ENCODE data around the gene NTM.

Gene NTM

DNA sequence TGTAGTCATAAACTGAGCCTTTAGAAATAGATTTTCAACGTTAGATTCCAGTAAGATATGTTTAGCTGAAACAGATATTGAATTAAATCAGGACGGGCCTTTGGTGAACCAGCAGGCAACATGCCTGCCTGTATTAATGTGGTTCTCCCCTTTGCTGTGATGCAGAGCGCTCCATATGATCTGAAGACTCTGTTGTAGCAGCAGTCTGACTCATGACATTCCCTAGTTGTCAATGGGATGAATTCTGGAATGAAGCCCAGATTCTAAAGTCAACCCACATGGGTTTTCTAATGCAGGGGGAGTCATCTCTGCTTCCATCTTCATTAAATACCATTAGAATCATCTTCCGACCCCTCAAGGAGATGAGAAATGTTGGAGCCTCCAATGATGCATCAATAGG lies 864.5 kb downstream of the NTM start:
- no peak overlapping the region for H2BK120ac ChIP-seq (ENCODE audit: low read depth, low read length)
- DNase-seq (ENCODE audit: low spot score): no peak
- H3K23ac ChIP-seq (ENCODE audit: low read depth, low read length, poor library complexity): no peak overlapping the region
- H3K4me2 ChIP-seq (ENCODE audit: insufficient read depth, low read length, poor library complexity, severe bottlenecking): no peak overlapping the region
- H3K9ac ChIP-seq (ENCODE audit: low read depth, low read length, poor library complexity): no peak overlapping the region
- no peak overlapping the region for H2AFZ ChIP-seq (ENCODE audit: low read length)
- H3K36me3 ChIP-seq (replicated peaks in 1 of 2; ENCODE audit: control insufficient read depth in 2 of 2, insufficient read depth in 2 of 2, low read length in 2 of 2): no peaks in the 10 kb centered on the region
- WGBS, 2 donors (ENCODE audit: extremely low coverage in 2 of 2, insufficient read length in 2 of 2, insufficient replicate concordance in 1 of 2): no CpG with 5 or more reads among the region's 4 CpGs
- no peak overlapping the region for H3K4me3 ChIP-seq (ENCODE audit: low read length in 2 of 2)
- no peaks in the 10 kb centered on the region for H3K9me3 ChIP-seq (replicated peaks in 1 of 2; ENCODE audit: control insufficient read depth in 2 of 2, insufficient read depth in 1 of 2, low read depth in 1 of 2, low read length in 2 of 2)
- H2BK15ac ChIP-seq (ENCODE audit: low read length): no peak overlapping the region
- no peak overlapping the region for H3K4ac ChIP-seq (ENCODE audit: low read length)
- no peak overlapping the region for H2BK5ac ChIP-seq (ENCODE audit: low read length)
- no peak overlapping the region for H3K27ac ChIP-seq (replicated peaks; ENCODE audit: low read length)
- H4K91ac ChIP-seq (ENCODE audit: low read depth, low read length, poor library complexity): no peak overlapping the region
- peaks cover 0 to 3% of the 10 kb centered on the region in 2 donors for H3K4me1 ChIP-seq (ENCODE audit: control insufficient read depth in 2 of 2, insufficient read depth in 1 of 2, low read depth in 1 of 2, low read length in 2 of 2)
- no peak overlapping the region for H3K18ac ChIP-seq (ENCODE audit: low read length)
- H2AK5ac ChIP-seq (ENCODE audit: low read depth, low read length): no peak overlapping the region
- H4K8ac ChIP-seq (ENCODE audit: low read depth, low read length): no peak overlapping the region
- H3K27me3 ChIP-seq (ENCODE audit: control insufficient read depth in 3 of 3, insufficient read depth in 3 of 3, low read depth in 1 of 3, low read length in 3 of 3): no peaks in the 10 kb centered on the region
- H2BK12ac ChIP-seq (ENCODE audit: low read length): no peak overlapping the region
- no peak overlapping the region for H3K14ac ChIP-seq (ENCODE audit: low read length)
- no peaks in the 10 kb centered on the region for H3K79me1 ChIP-seq (ENCODE audit: low read depth, low read length)

DNA sequence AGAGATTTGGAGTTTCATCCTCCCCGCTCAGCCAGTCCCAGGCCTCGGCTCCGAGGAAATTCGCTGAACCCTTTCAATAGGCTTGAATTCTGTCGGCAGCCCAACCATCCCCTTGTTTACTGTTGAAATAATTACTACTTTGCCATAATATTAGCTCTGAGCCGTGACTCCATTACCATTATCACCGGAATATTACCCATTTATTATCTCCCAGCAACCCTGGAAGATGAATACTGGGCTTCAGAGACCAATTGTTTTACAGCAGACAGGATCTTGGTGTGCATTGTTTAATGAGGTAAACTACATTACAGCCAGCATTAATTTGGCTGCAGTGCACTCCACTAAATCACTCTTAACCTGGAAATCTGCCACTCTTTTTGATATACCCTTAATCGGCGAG lies 867.4 kb downstream of the NTM start:
- Histone ChIP-seq H3K9ac (ENCODE audit: low read depth, low read length, poor library complexity) (no peak overlapping the region), H2AK5ac (ENCODE audit: low read depth, low read length) (no peak overlapping the region), H3K18ac (ENCODE audit: low read length) (no peak overlapping the region), H3K4me3 (ENCODE audit: low read length in 2 of 2) (no peak overlapping the region), H3K27ac (replicated peaks; ENCODE audit: low read length) (no peak overlapping the region), H2BK12ac (ENCODE audit: low read length) (no peak overlapping the region), H3K4ac (ENCODE audit: low read length) (no peak overlapping the region), H2BK15ac (ENCODE audit: low read length) (no peak overlapping the region), H4K91ac (ENCODE audit: low read depth, low read length, poor library complexity) (no peak overlapping the region), H3K79me1 (ENCODE audit: low read depth, low read length) (no peaks in the 10 kb centered on the region), H3K14ac (ENCODE audit: low read length) (no peak overlapping the region), H2BK5ac (ENCODE audit: low read length) (no peak overlapping the region), H2AFZ (ENCODE audit: low read length) (no peak overlapping the region), H3K27me3 (ENCODE audit: control insufficient read depth in 3 of 3, insufficient read depth in 3 of 3, low read depth in 1 of 3, low read length in 3 of 3) (no peaks in the 10 kb centered on the region), H3K9me3 (replicated peaks in 1 of 2; ENCODE audit: control insufficient read depth in 2 of 2, insufficient read depth in 1 of 2, low read depth in 1 of 2, low read length in 2 of 2) (no peaks in the 10 kb centered on the region), H3K23ac (ENCODE audit: low read depth, low read length, poor library complexity) (no peak overlapping the region), H3K4me2 (ENCODE audit: insufficient read depth, low read length, poor library complexity, severe bottlenecking) (no peak overlapping the region), H2BK120ac (ENCODE audit: low read depth, low read length) (no peak overlapping the region), H3K4me1 (ENCODE audit: control insufficient read depth in 2 of 2, insufficient read depth in 1 of 2, low read depth in 1 of 2, low read length in 2 of 2) (peaks cover 0 to 3% of the 10 kb centered on the region in 2 donors), H4K8ac (ENCODE audit: low read depth, low read length) (no peak overlapping the region), H3K36me3 (replicated peaks in 1 of 2; ENCODE audit: control insufficient read depth in 2 of 2, insufficient read depth in 2 of 2, low read length in 2 of 2) (no peaks in the 10 kb centered on the region)
- no CpG with 5 or more reads among the region's 9 CpGs for WGBS, 2 donors (ENCODE audit: extremely low coverage in 2 of 2, insufficient read length in 2 of 2, insufficient replicate concordance in 1 of 2)
- no peak for DNase-seq (ENCODE audit: low spot score)

DNA sequence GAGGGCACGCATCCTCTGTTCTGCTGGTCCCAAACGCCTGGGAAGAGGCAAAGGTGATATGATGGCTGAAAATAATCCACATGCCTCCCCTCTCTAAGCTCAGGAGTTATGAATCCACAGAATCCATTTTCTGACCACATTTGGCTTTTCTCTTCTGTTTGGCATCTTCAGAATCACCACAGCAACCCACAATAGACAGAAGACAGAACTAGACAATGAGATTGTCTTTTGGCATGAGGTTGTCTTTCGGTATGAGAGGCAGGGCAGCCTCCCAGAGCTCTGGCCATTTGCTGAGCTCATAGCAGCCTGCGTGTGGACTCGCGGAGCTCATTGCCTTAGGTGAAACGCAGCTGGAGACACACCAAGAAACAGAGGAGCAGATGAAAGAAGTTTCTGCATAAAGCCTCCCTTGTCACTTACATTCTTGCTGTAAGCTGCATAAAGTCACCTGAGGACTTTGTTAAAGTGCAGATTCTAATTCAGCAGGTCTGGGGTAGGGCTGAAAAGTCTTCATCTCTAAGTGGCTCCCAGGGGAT lies 868.0 kb downstream of the NTM start:
- Histone ChIP-seq H3K14ac (ENCODE audit: low read length) (no peak overlapping the region), H2BK12ac (ENCODE audit: low read length) (no peak overlapping the region), H2AK5ac (ENCODE audit: low read depth, low read length) (no peak overlapping the region), H3K27me3 (ENCODE audit: control insufficient read depth in 3 of 3, insufficient read depth in 3 of 3, low read depth in 1 of 3, low read length in 3 of 3) (no peaks in the 10 kb centered on the region), H2BK15ac (ENCODE audit: low read length) (no peak overlapping the region), H3K9me3 (replicated peaks in 1 of 2; ENCODE audit: control insufficient read depth in 2 of 2, insufficient read depth in 1 of 2, low read depth in 1 of 2, low read length in 2 of 2) (no peaks in the 10 kb centered on the region), H3K4me2 (ENCODE audit: insufficient read depth, low read length, poor library complexity, severe bottlenecking) (no peak overlapping the region), H2BK5ac (ENCODE audit: low read length) (no peak overlapping the region), H3K27ac (replicated peaks; ENCODE audit: low read length) (no peak overlapping the region), H2BK120ac (ENCODE audit: low read depth, low read length) (no peak overlapping the region), H2AFZ (ENCODE audit: low read length) (no peak overlapping the region), H3K79me1 (ENCODE audit: low read depth, low read length) (no peaks in the 10 kb centered on the region), H4K91ac (ENCODE audit: low read depth, low read length, poor library complexity) (no peak overlapping the region), H3K4me1 (ENCODE audit: control insufficient read depth in 2 of 2, insufficient read depth in 1 of 2, low read depth in 1 of 2, low read length in 2 of 2) (peaks cover 0 to 3% of the 10 kb centered on the region in 2 donors), H4K8ac (ENCODE audit: low read depth, low read length) (no peak overlapping the region), H3K36me3 (replicated peaks in 1 of 2; ENCODE audit: control insufficient read depth in 2 of 2, insufficient read depth in 2 of 2, low read length in 2 of 2) (no peaks in the 10 kb centered on the region), H3K18ac (ENCODE audit: low read length) (no peak overlapping the region), H3K9ac (ENCODE audit: low read depth, low read length, poor library complexity) (no peak overlapping the region), H3K4ac (ENCODE audit: low read length) (no peak overlapping the region), H3K4me3 (ENCODE audit: low read length in 2 of 2) (no peak overlapping the region), H3K23ac (ENCODE audit: low read depth, low read length, poor library complexity) (no peak overlapping the region)
- DNase-seq (ENCODE audit: low spot score): no peak
- WGBS, 2 donors (ENCODE audit: extremely low coverage in 2 of 2, insufficient read length in 2 of 2, insufficient replicate concordance in 1 of 2): no CpG with 5 or more reads among the region's 7 CpGs

DNA sequence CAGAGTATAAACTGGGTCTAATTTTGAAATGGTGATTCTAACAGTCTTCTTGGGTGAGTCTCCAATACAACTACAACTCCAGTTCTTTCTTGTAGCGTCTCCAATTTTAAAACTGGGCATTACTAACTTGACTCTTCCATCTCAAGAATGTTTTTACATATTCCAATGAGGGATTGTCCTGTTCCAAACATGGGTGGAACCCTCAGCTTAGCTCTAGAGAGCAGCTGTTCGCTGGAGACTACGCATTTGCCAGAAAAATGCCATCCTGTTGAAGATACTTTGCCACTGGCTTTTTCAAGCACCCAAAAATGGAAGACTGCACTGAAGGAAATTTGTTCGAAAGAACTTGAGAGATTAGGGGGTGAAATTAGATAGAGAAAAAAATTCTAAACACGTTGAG lies 870.0 kb downstream of the NTM start:
- H4K8ac ChIP-seq (ENCODE audit: low read depth, low read length): no peak overlapping the region
- no peak overlapping the region for H3K23ac ChIP-seq (ENCODE audit: low read depth, low read length, poor library complexity)

More for the DNA sequence above, 870.0 kb downstream of the NTM start:
- H3K18ac ChIP-seq (ENCODE audit: low read length): no peak overlapping the region
- no peaks in the 10 kb centered on the region for H3K79me1 ChIP-seq (ENCODE audit: low read depth, low read length)
- H4K91ac ChIP-seq (ENCODE audit: low read depth, low read length, poor library complexity): no peak overlapping the region
- H2BK15ac ChIP-seq (ENCODE audit: low read length): no peak overlapping the region
- H3K4ac ChIP-seq (ENCODE audit: low read length): no peak overlapping the region
- no peak overlapping the region for H2AFZ ChIP-seq (ENCODE audit: low read length)
- H2BK5ac ChIP-seq (ENCODE audit: low read length): no peak overlapping the region
- no peak overlapping the region for H3K9ac ChIP-seq (ENCODE audit: low read depth, low read length, poor library complexity)
- no peaks in the 10 kb centered on the region for H3K27me3 ChIP-seq (ENCODE audit: control insufficient read depth in 3 of 3, insufficient read depth in 3 of 3, low read depth in 1 of 3, low read length in 3 of 3)
- no peak overlapping the region for H3K27ac ChIP-seq (replicated peaks; ENCODE audit: low read length)
- no peak overlapping the region for H2BK120ac ChIP-seq (ENCODE audit: low read depth, low read length)
- no peak for DNase-seq (ENCODE audit: low spot score)
- no peak overlapping the region for H2AK5ac ChIP-seq (ENCODE audit: low read depth, low read length)
- peaks cover 0 to 3% of the 10 kb centered on the region in 2 donors for H3K4me1 ChIP-seq (ENCODE audit: control insufficient read depth in 2 of 2, insufficient read depth in 1 of 2, low read depth in 1 of 2, low read length in 2 of 2)
- H3K36me3 ChIP-seq (replicated peaks in 1 of 2; ENCODE audit: control insufficient read depth in 2 of 2, insufficient read depth in 2 of 2, low read length in 2 of 2): no peaks in the 10 kb centered on the region
- WGBS, 2 donors (ENCODE audit: extremely low coverage in 2 of 2, insufficient read length in 2 of 2, insufficient replicate concordance in 1 of 2): 100% methylated on average over 1 of the region's 5 CpGs; no CpG with 5 or more reads in 1 of the 2 donors
- H3K9me3 ChIP-seq (replicated peaks in 1 of 2; ENCODE audit: control insufficient read depth in 2 of 2, insufficient read depth in 1 of 2, low read depth in 1 of 2, low read length in 2 of 2): no peaks in the 10 kb centered on the region
- H2BK12ac ChIP-seq (ENCODE audit: low read length): no peak overlapping the region
- no peak overlapping the region for H3K14ac ChIP-seq (ENCODE audit: low read length)
- H3K4me2 ChIP-seq (ENCODE audit: insufficient read depth, low read length, poor library complexity, severe bottlenecking): no peak overlapping the region
- H3K4me3 ChIP-seq (ENCODE audit: low read length in 2 of 2): no peak overlapping the region

Measured in neuronal stem cell (in vitro differentiated cells).